ENCODE data around the gene TMEM51. TPM values are rescaled to one million over a fixed set of nuclear protein-coding genes. Genes with fewer than 3 reads are reported as not detected.

TMEM51 gene
- polyA plus RNA-seq, 12 donors = 6.1 to 18.9 (median 7.1) TPM; not detected in 1

DNA sequence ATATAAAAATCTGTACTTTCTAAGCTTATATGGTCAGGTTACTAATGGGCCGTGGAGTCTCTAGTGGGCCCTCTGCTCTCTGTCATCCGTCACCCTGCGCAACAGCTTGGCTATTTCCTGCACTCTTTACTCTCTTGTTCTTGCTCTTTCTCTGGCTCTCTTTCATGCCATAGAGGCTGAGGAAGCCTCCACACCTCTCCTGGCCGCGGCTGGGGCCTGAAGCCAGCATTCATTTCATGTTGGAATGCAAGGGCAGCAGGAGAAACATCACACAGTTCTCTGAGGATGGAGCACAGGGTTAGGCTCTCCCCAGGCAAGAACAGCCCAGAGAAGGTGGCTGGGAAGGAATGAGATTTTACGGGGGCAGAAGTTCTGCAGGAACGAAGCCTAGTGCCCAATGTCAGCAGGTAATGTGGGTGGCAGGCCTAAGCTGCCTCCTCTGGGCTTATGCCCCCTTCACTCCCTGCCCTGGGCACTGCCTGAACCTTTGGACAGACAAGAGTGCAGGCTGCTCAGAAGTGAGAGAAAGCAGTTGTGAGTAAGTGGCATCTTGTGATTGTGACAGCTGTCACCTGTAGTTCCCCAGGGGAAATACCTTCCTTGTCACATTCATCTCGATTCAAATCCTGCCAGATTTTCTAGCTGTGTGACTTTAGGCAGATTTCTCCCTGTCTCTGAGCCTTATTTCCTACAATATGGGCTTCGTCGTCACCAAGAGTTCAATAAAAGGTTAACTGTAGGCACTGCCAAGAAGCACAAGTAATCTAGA is 89.9 kb downstream of the TMEM51 start:
- no peak for DNase-seq

DNA sequence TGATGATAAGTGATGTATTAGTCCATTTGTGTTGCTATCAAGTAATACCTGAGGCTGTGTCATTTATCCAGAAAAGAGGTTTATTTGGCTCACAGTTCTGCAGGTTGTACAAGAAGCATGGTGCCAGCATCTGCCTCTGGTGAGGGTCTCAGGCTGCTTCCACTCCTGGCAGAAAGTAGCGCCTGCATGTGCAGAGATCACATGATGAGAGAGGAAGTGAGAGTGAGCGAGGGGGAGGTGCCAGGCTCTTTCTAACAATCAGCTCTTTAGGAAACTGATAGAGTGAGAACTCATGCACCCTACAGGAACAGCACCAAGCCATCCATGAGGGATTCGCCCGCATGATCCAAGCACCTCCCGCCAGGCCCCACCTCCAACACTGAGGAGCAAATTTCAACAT is 91.3 kb downstream of the TMEM51 start:
- no peak for DNase-seq

DNA sequence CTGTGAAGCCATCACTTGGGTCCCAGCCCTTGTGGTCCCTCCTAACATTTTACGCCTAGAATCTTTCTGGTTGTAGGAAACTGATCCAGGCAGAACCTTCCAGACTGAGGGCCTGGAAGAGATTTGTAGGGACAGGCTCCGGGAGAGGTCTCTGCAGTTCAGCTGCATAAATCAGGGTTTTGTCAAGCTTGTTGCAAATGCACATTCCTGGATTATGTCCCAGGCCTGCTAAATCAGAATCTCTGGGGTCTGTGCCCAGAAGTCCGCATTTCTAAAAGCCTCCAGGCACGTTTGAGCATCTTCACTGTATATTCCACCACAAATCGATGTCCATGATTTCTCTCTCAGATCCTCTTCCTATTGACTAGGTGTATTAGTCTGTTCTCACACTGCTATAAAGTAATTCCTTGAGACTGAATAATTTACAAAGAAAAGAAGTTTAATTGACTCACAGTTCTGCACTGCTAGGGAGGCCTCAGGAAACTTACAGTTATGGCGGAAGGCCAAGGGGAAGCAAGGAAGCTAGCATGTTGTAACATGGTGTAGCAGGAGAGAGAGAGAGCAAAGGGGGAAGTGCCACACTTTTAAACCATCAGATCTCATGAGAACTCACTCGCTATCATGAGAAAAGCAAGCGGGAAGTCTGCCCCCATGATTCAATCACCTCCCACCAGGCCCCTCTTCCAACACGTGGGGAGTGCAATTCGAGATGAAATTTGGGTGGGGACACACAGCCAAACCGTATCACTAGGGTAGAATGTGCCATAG is 92.2 kb downstream of the TMEM51 start:
- DNase-seq = no peak

DNA sequence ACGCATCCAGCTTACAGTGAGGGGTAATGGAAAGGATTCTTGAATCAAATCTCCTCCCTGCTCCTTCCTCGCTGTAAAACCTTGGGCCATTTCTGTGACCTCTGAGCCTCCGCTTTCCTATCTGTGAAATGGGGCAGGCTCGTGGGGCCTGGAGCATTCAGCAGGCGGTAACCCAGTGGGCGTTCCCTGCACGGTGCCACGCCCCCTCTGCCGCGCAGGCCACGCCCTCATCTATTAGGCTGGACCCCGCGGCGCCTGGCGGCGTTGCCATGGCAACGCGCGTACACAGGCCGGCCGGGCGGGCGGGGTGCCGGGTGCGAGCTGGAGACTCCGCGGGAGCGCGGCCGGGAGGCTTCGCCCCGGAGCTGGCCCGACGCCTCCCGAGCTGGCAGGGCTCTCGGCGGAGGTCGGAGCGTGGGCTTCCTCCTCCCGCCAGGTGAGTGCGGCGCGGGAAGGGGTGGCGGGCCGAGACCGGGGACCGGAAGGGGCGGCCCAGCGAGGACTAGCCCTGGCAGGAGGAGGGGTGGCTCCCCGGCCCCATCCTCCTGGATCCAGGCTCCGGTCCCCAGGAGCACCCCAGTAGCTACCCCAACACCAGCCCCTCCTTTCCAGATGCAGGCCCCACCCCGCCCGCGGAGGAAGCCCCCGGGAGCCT is 93.5 kb downstream of the TMEM51 start, which contains the start of gene FHAD1:
Gene FHAD1, plus strand, starts transcription at position 264 of the 655 bp plus-strand sequence. CDS start 4,562 bp downstream, outside the sequence.
- DNase-seq = no peak

DNA sequence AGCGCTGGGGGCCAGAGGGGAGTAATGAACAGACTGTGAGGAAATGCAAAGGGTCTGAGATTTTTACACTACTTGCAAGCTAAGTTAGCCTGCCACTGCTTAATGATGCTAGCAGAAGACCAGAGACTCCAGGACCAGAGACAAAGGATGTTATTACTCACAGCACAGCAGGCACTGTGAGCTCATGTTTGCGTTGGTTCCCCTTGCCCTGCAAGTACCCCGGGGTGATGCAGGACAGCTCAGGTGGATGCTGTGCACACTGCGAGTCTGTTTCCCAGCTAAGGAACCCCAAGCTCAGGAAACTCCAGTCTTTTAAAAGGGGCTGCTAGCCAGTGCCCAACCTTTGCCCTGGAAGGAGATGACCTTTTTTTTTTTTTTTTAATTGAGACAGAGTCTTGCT is 94.7 kb downstream of the TMEM51 start:
- DNase-seq = no peak

DNA sequence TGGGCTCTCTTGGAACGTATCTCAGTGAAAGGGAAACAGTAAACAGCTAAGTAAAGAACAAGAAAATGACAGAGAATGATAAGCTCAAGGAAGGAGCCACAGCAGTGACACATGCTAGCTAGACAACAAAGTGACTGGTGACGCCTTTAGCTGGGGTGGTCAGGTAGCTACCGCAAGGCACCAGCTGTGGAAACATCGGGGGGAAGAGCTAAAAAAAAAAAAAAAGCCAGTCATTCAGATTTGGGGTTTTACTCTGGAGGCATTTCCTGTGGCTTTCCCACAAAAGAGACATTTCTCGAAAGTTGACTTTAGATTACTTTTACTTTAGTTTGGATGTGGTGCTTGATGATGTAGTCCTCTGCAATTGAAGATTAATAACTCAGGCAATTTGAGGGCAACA is 95.5 kb downstream of the TMEM51 start:
- no peak for DNase-seq

DNA sequence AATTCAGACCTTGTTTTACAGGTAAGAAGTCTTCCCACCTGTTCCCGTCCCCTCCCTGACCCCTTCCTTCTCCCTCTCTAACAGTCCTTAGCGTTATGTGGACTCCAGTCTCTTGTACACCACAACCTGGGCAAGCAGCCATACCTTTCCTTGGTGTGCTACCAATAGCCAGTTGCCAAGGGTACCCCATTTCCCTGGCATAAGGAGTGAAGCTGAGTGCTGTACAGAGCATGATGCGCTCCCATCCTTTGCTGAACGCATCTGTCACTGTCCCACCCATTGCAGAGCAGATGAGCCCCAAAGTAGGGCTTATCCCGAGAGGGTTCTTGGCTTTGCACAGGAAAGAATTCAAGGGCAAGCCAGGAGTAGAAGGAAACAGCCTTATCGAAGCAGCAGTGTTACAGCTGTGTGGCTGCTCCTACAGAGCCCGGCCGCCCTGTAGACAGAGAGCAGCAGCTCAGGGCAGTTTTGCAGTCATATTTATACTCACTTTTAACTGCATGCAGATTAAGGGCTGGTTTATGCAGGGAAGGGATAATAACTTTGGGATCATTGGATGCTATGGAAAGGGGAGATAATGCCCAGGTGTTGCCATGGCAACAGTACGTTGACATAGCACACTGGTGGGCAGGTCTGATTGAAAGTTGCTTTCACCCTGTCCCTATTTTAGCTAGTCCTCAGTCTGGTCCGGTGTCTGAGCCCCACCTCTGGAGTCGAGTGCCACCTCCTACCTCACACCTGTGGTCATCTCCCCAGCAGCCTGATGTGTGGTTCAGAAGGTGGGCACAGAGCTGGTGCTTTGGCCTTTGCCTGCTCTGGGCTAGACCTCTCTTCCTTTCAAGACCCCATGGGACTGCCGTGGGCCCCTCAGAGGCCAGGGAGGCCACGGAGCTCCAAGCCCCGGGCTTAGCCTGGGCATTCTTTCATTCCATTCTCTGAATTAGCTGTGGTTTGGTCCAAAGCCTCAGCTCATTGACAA is 98.6 kb downstream of the TMEM51 start:
- no peak for DNase-seq

DNA sequence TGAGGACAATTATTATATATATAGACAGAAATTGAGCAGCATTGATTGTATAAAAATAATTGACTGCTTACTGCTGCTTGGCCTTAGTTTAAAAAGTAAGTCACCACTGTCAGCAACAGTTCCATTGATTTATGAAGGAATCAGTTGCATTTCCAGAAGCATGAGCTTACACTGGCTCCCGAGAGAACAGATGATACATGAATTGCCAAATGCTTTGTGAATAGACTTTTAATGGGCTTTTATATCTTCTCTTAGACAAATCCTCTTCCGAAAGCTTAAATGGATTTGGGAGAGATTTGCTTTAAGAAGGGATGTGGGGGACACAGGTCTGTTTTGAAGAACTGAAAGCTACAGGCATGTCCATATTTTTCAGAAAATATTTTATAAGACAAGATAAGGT is 101.0 kb downstream of the TMEM51 start:
- no peak for DNase-seq

DNA sequence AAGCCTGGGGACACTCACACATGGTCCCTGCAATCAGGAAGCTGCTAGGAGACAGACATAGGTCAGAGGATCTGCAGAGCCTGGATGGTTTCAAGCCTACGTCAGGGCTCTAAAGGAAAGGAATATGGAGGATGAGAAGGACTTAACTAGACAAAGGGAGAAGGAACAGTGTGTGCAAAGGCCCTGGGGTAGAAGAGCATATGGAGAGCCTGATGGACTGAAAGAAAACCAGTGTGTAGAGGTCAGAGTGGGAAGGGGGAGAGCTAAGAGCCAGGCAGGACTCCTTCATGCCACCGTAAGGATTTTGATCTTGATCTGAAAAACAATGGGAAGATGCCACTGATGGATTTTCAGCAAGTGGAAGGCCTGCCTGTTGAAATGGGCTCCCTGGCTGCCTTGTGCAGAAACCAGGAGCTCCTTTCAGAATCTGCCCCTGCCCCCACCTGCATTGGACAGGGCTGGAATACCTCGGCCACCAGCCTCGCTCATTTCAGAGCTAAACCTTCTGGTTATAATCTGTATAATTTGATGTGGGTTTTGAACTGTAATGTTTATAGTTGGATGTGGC is 102.1 kb downstream of the TMEM51 start:
- no peak for DNase-seq

DNA sequence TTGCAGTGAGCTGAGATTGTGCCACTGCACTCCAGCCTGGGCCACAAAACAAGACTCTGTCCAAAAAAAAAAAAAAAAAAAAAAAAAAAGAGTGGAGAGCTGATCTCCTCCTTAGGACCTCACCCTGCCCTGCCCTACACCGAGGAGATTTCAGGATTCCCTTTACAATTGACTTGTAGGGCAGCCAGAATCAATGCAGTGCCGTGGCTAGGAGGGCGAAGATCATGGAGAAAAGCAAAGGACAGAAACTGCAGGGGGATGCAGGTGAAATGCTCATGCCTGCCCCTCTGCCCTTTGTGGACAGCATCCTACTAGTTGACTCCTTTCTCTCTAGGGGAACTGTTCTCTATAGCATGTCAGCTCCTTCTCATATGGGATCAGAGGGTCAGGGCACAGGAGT is 103.0 kb downstream of the TMEM51 start:
- DNase-seq = no peak

DNA sequence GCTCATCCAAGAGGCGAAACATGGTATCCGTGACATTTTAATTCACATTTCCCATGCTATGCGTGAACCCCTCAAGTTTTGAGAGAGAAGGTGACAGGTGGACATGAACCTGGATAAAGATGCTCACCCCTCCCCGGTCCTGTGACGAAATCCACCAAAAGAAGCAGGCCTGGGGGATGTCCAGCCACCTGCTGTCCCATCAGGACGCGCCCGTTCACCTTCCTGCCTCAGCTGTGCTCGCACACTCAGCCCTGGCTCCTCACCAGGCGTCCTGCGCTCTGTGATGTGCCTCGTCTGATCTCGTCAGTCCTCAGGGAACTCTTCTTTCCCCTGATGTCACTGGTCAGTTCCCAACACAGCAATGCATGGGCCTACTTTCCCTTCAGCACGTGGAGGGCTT is 103.8 kb downstream of the TMEM51 start:
- no peak for DNase-seq

DNA sequence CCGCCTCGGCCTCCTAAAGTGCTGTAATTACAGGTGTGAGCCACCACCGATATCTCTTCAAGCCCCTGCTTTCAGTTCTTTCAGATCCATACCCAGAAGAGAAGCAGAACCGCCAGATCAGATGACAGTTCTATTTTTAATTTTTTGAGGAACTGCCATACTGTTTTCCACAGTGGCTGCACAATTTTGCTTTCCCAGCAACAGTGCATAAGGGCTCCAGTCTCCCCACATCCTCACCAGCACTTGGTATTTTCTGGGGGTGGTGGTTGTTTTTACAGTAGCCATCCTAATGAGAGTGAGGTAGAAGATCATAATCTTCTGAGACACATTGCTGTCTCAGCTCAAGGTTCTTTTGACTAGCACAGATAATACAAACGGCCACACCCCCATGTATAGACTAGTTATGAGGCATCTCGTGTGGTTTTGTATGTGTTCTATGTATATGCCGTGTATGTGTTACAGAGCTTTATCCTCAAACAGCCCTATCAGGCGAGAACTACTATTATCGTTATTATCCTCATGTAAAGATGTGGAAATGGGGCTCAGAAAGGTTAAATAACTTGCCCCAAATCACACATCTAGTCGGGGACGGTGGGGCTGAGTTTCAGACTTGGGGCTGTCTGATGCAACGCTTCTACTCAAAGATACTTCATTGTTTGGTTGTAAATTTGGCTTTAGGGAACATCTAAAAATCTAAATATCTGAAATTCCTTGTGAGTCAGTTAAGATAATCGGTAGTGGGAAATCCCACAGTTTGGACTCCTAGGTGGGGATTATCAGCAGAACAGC is 105.5 kb downstream of the TMEM51 start:
- DNase-seq = no peak

DNA sequence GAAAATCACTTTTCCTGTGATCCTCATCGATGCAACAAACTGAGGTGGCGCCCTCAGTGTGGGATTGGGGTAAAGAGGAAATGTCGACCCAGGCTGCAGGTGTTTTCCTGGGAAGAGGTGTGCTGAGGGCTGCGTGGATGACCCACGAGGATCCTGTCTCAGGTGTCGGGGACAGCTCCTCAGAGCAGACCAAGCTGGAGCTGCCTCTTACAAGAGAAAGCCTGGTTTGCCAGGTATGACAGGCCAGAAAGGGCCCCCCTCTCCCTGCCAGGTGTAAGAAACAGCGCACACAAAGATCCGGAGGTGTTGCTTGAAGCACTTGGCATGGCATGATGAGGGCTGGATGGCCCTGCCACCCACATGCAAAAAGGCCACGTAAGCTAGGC is 106.1 kb downstream of the TMEM51 start:
- no peak for DNase-seq

DNA sequence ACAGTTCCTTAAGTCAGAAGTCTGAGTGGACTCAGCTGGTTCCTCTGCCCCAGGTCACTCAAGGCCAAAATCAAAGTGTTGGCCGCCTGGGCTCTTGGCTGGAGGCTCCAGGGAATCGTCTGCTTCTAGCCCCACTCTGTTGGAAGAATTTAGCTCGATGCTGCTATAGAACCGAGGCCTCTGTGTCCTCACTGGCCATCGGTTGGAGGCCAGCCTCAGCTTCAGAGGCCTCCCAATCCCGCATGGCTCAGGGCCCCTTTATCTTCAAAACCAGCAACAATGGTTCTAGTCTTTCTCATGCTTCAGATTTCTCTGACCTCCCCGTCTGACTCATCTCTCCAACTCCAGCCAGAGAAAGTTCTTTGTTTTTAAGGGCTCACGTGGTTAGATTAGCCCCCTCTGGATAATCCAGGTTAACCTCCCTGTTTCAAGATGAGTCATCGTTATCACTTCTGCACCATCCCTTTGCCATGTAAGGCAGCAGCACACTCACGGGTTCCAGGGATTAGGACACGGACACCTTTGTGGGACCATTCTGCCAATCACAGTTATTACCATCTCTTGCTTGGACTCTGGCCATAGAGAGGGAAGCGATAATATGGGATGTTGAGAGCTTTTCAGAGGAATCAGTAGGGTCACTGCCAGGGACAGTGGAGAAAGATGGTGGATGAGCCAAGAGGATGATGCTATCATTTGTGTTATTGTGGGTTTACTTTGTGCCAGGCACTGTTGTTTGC is 107.0 kb downstream of the TMEM51 start:
- DNase-seq = no peak

DNA sequence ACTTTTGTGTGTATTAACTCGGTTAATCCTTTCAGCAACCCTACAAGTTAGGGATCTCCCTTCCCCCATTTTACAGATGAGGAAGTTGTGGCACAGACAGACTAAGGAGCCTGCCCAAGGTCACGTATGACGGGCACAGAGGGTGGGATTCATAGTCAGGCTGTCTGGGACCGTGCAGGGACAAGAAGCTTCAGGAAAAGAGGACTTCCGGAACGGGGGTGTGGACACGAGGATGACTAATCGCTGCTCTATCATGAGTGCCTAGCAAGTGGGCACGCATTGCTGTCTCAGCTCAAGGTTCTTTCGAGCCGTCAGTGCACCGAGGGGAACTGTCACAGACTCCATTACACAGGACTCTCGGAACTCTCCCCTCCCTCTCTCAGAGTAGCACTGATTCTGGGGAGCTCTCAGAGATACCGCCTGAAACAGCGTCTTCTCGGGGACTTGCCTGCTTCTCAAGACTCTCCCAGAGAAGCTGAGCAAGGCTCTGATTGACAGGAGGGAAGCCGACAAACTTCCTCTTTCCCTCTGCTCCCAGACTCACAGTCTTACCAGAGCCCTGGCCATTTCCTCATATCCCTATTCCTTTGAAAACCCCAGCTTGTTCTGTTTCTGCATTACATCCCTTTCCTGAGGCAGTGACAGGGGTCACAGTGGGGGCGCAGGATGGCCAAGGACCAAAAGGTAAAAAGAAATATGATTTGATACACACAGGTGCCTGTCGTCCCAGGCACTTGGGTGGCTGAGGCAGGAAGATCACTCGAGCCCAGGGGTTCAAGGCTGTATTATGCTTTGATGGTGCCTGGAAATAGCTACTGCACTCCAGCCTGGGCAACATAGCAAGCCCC is 107.8 kb downstream of the TMEM51 start:
- no peak for DNase-seq

DNA sequence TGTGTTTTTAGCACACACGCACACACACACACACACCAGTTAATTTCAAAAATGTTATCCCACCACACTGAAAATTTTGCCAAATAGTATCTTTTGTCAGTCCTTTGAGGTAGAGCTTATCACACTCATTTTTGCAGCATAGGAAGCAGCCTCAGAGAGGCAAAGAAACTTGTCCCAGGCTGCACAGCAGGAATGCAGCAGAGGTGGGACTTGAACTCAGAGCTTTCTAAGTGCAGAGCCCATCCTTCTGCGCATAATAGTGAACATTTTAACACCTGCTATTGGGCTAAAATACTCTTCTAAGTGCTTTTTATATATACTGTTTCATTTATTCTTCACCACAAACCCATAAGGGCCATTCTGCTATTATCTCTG is 108.4 kb downstream of the TMEM51 start:
- no peak for DNase-seq

DNA sequence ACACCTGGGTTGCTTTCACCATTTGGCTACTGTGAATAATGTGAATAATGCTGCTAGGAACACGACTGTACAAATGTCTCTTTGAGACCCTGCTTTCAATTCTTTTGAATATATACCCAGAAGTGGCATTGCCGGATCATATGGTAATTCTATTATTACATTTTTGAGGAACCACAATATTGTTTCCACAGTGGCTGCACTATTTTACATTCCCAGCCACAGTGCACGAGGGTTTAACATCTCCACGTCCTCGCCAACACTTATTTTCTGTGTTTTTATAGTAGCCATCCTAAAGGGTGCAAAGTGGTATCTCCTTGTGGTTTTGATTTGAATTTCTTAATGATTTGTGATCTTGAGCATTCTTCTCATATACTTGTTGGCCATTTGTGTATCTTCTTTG is 109.2 kb downstream of the TMEM51 start:
- no peak for DNase-seq

DNA sequence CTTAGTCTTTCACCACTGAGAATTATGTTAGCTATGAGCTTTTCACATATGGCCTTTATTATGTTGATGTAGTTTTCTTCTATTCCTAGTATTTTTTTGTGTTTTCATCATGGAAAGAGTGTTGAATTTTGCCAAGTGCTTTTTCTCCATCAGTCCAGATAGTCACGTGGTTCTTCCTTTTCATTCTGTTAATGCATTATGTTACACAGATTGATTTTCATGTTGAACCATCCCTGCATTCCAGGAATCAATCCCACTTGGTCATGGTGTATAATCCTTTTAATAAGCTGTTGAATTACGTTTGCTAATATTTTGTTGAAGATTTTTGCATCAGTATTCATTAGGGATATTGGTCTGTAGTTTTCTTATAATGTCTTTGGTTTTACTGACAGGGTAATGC is 111.2 kb downstream of the TMEM51 start:
- no peak for DNase-seq

Data from muscle of arm (tissue), 12 donors.